Suprapubic skin (tissue), 4 donors: Measurements from ENCODE around the gene SFR1.

Experiments
- POLR2A ChIP-seq, 2 donors: fragments of 450-650 bp; IDR thresholded peaks; one replicate each; pipeline ENCODE4 v1.6.1; 2017; ENCODE audit warnings: antibody characterized with exemption in 2 of 2, mild to moderate bottlenecking in 2 of 2, moderate library complexity in 2 of 2
- POLR2AphosphoS5 ChIP-seq, 3 donors: sonication (generic); formaldehyde crosslinking; IDR thresholded peaks; one replicate each; pipeline ENCODE4 v1.6.1; 2017; ENCODE audit warnings: antibody characterized with exemption in 3 of 3
- TF ChIP-seq, protein P1 (sequence below), 2 donors: fragments of 200-600 bp in 1 of 2; fragments of 450-650 bp in 1 of 2; sonication (generic) in 1 of 2; IDR thresholded peaks; one replicate each; pipeline ENCODE4 v1.5.1; 2016 to 2019; ENCODE audit warnings: antibody characterized with exemption in 2 of 2, mild to moderate bottlenecking in 1 of 2, moderate library complexity in 1 of 2

- TF ChIP-seq, protein P1, sequence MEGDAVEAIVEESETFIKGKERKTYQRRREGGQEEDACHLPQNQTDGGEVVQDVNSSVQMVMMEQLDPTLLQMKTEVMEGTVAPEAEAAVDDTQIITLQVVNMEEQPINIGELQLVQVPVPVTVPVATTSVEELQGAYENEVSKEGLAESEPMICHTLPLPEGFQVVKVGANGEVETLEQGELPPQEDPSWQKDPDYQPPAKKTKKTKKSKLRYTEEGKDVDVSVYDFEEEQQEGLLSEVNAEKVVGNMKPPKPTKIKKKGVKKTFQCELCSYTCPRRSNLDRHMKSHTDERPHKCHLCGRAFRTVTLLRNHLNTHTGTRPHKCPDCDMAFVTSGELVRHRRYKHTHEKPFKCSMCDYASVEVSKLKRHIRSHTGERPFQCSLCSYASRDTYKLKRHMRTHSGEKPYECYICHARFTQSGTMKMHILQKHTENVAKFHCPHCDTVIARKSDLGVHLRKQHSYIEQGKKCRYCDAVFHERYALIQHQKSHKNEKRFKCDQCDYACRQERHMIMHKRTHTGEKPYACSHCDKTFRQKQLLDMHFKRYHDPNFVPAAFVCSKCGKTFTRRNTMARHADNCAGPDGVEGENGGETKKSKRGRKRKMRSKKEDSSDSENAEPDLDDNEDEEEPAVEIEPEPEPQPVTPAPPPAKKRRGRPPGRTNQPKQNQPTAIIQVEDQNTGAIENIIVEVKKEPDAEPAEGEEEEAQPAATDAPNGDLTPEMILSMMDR (IDR thresholded peaks at IDR 0.05): no peak
- TF ChIP-seq POLR2AphosphoS5 (IDR thresholded peaks at IDR 0.05): no peak
- TF ChIP-seq POLR2A (IDR thresholded peaks at IDR 0.05): no peak
Measured at GRCh38 chr10:104104926-104105325, 17.0 kb upstream of the SFR1 start.
